Hematopoietic multipotent progenitor cell treated with erythropoietin and hydrocortisone succinate and interleukin-3 and kit ligand, for 4 days (in vitro differentiated cells): ENCODE data around the gene ELAC2.
A peak's percentile ranks its signal among the peaks of the same experiment; 100 is the strongest.

ENCODE experiments used
- DNase-seq: peaks from one replicate; pipeline ENCODE4 v3.0.0-alpha.2; 2015

ELAC2 gene, protein sequence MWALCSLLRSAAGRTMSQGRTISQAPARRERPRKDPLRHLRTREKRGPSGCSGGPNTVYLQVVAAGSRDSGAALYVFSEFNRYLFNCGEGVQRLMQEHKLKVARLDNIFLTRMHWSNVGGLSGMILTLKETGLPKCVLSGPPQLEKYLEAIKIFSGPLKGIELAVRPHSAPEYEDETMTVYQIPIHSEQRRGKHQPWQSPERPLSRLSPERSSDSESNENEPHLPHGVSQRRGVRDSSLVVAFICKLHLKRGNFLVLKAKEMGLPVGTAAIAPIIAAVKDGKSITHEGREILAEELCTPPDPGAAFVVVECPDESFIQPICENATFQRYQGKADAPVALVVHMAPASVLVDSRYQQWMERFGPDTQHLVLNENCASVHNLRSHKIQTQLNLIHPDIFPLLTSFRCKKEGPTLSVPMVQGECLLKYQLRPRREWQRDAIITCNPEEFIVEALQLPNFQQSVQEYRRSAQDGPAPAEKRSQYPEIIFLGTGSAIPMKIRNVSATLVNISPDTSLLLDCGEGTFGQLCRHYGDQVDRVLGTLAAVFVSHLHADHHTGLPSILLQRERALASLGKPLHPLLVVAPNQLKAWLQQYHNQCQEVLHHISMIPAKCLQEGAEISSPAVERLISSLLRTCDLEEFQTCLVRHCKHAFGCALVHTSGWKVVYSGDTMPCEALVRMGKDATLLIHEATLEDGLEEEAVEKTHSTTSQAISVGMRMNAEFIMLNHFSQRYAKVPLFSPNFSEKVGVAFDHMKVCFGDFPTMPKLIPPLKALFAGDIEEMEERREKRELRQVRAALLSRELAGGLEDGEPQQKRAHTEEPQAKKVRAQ

GRCh38 chr17:13017655-13018459 lies at the start of gene ELAC2:
ELAC2 (minus strand) TSS chr17:13018027; CDS start chr17:13017947, 80 bp downstream.
- peak; percentile 99 for DNase-seq

- no peak for DNase-seq
These were observed 47.2 kb upstream of the ELAC2 start for GRCh38 chr17:13065032-13065431.

- no peak for DNase-seq
These were observed 37.3 kb upstream of the ELAC2 start for GRCh38 chr17:13055131-13055530.

DNA sequence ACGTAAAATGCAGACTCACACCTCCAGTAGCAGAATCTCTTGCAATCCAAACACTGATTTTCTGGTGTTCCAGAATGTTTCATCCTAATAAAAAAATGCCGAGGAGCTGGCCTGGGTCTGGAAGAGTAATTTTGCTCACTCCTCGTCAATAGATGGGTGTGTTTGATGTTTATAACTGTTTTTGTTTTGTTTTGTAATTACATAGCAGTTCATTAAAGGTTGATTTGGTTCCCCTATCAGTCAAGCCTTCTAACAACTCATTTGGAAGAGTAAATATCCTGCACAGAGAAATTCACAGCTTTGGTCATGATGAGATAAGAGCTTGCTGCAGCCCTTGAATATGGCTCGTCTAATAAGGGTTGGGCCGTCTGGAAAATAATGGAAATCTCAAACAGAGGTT lies 36.8 kb upstream of the ELAC2 start:
- no peak for DNase-seq

- DNase-seq, result no peak
These were observed 34.1 kb upstream of the ELAC2 start for GRCh38 chr17:13051915-13052314.

DNA sequence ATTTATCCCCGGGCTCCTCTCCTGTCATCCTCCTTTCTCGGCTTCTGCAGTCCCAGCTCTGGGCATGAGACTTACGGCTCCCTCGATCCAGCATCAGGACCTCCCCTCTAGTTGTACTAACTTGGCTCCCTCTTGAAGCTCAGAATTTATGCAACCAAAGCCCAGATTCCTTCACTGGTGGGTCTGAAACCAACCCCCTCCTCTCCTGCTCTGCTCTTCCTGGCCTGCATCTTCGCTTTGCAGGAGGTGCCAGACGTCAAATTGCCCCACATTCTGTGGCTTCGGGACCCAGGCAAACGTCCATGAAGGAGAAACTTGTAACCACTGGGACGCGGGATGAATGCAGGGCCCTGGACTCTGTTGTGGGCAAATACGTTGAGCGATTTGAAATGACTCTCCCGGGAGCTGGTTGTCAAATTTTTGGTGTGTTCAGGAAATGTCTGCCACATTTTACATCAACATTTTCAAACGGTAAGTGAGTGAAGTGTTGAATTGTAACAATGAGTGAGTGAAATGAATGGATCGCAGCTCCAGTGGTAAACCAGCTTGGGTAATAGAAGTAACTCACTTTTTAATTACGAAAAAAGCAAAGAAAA lies 29.3 kb upstream of the ELAC2 start:
- no peak for DNase-seq

- DNase-seq, result no peak
These were observed 28.5 kb upstream of the ELAC2 start for GRCh38 chr17:13046361-13046760.

DNA sequence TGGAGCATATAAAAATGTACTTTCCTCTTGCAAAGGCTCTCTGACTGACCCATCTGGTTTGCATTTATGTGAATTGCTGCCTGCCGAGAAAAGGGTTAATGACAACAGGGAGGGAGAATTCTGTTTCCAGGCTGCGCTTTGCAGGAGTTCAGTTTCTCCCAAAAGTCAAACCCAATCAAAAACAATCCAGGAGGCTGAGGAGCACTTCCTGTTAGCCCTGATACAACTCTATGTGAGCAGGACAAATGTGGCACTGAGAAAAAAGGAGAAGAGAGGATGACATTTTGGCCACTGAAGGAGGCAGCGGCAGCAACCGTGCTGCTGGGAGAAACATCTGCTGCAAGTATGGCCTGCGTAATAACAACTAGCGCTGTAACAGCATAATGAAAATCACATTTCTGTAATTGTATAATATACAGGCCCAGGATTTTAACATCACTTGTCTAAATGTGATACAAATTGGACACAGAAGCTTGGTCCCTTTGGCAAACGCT lies 26.8 kb upstream of the ELAC2 start:
- DNase-seq, result no peak

DNA sequence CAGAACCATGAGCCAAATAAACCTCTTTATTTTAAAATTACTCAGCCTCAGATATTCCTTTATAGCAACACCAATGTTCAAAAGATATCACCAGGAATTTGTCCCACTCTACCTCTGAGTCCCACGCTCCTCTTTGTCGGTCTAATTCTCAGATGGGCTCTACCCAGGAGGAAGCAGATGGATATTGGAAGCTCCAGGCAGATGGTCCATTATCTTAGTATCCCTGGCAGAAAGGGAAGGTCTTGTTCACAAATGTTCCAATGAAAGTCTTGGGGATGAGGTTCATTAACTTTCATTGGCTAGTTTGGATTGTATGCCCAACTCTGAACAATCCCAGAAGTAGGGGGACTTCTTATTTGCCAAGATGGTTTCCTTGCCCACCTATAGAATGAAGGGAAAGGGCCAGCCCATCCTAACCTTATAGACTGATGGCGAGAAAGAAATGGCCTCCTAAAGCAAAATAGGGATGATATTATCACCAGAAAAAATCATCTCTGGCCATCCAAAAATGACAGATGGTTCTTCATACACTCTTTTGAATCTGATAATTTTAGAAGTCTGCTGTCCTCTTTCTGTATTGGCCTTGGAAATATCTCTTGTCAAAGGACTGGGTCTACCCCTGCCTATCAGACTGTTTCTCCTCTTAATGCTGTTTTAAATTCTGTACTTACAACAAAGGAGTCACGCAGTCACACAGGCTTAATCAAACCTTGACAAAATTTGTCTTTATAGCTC lies 21.3 kb upstream of the ELAC2 start:
- DNase-seq, result no peak

GRCh38 chr17:13036751-13037150 lies 18.9 kb upstream of the ELAC2 start:
- DNase-seq, result no peak

DNA sequence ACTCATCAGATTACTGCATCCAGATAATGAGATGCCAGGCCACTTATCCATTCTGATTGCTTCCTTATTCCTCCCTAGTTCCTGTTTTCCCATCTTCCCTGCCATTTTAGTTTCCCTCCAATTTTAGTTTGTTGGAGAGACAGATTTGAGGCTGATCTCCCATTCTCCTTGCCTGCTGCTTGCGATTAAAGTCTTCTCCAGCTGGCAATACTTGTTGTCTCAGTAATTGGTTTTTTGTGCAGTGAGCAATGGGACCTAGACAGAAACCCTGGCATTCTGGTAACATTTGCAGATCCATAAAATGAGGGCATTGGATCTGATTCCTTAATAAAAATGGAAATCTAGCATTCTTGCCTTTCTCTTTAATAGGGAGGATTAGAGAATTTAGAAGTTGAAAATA lies 17.6 kb upstream of the ELAC2 start:
- no peak for DNase-seq

DNA sequence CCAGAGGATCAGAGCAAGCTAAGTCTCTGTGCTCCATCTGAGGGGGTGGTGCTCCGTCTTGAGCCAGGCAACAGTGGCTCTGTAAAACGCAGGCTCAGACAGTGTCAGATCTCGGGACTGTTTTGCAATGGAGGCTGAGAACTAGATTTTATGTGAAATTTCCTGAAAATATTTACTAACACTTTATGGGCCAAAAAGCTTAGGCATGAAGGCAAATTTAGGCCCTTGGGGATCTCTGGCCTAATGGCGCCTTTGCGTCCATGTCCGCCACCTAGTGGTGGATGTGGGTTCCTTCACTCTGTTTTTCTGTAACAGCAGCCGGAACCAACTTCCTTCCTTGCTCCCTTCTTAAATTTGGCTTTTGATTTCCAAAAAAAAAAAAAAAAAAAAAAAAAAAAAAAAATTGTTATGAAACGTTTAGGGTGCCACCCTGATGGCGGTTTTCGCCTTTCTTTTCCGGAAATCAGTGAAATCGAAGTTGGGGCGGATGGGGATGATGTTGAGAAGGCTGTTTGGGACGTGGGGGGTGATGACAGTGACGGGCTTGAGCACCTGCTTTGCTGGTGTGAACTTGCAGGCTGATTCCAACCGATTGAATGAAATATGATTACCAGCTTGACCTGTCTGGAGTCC lies 14.0 kb upstream of the ELAC2 start:
- peak; percentile 82 for DNase-seq

GRCh38 chr17:13030459-13031300 lies 12.9 kb upstream of the ELAC2 start:
- peak; percentile 78 for DNase-seq

GRCh38 chr17:13030056-13030455 lies 12.2 kb upstream of the ELAC2 start:
- DNase-seq, result no peak

- DNase-seq, result no peak
These were observed 11.5 kb upstream of the ELAC2 start for GRCh38 chr17:13029340-13029739.

DNA sequence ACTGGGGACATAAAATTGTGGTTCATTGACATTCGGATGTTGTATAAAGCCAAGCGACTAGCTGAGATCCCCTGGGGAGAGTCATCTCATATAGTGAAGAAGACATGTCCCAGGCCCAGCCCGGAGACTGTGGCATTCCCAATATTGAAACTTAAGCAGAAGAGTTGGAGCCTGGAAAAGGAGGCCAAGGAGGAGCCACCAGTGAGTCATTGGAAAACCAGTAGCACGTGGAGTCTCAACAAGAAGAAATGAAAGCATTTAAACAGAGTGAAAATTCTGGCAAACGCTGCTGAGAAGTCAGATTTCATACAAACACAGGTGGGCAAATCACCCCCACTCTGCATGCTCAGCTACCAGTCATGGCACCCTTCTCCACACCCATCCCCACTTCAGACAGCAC lies 9.4 kb upstream of the ELAC2 start:
- no peak for DNase-seq

- DNase-seq, result no peak
These were observed 7.9 kb upstream of the ELAC2 start for GRCh38 chr17:13025687-13026086.

GRCh38 chr17:13025258-13025627 lies 7.4 kb upstream of the ELAC2 start:
- DNase-seq, result no peak

GRCh38 chr17:13024526-13025257 lies 6.9 kb upstream of the ELAC2 start:
- DNase-seq, result peak; percentile 80

DNA sequence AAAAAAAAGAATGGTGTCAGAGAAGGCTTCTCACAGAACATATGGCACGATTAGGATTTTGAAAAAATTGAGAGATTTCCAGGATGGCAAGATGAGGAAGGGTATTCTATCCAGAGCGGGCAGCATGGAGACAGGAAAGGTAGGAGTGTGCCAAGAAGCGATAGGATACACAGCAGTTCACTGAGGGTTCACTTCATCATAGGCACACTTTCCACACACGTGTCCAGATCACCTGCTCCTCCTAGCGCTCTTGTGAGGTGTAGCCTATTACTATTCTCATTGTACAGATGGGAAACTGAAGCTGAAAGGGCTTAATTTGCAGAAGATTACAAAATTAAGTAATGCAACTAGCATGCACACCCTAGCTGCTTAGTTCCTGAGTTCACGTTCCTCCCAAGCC lies 6.2 kb upstream of the ELAC2 start:
- DNase-seq, result no peak
